Measurements from ENCODE around the gene DRD2. TPM values are rescaled to one million over a fixed set of nuclear protein-coding genes. Genes with fewer than 3 reads are reported as not detected.

Gene DRD2
- total and polyA plus RNA-seq, 2 donors (not counting 3 experiments of a cell fraction or from before 2014, with no cell fraction given): not detected

GRCh38 chr11:113372309-113372708 is 102.9 kb downstream of the DRD2 start:
- DNase-seq (ENCODE audit: low read depth, low spot score) (peak; percentile 5), FAIRE-seq (no peak)
- Histone ChIP-seq H3K4me3 (replicated peaks in 1 of 3; ENCODE audit: insufficient read depth in 1 of 3, low read depth in 1 of 3, low read length in 3 of 3) (no peak overlapping the region), H3K4me2 (ENCODE audit: insufficient read depth, low read length) (no peak overlapping the region), H3K79me2 (ENCODE audit: control insufficient read depth, insufficient read depth, low read length) (no peaks in the 10 kb centered on the region), H3K27ac (ENCODE audit: insufficient read depth, low read depth, low read length) (no peak overlapping the region), H2AFZ (ENCODE audit: low read depth, low read length) (no peak overlapping the region), H3K36me3 (ENCODE audit: control insufficient read depth in 2 of 2, extremely low read depth in 1 of 2, insufficient read depth in 2 of 2, low read length in 2 of 2) (no peaks in the 10 kb centered on the region), H3K9ac (replicated peaks; ENCODE audit: extremely low read depth, insufficient read depth, low read length) (no peak overlapping the region), H3K9me3 (replicated peaks; ENCODE audit: control insufficient read depth, insufficient read depth, low read length) (no peaks in the 10 kb centered on the region), H4K20me1 (replicated peaks; ENCODE audit: control insufficient read depth, extremely low read depth, insufficient read depth, low read length) (no peaks in the 10 kb centered on the region), H3K4me1 (ENCODE audit: control insufficient read depth, extremely low read depth, insufficient read depth, low read length) (no peaks in the 10 kb centered on the region), H3K27me3 (ENCODE audit: control insufficient read depth in 2 of 2, insufficient read depth in 2 of 2, low read length in 2 of 2) (peaks cover 0 to under 1% of the 10 kb centered on the region in 2 experiments), H3K9me1 (replicated peaks; ENCODE audit: control insufficient read depth, extremely low read depth, insufficient read depth, low read length) (no peaks in the 10 kb centered on the region)
- ChIA-PET POLR2A (no interaction called here), CTCF (interaction anchor here (0.8 to 1.1 kb wide), 4 partner anchors 18 to 160 kb away, joined by 3 to 5 read pairs (median 4); no protein-coding TSS in a partner anchor)
- dilution Hi-C loops (cut with MboI; ENCODE audit: extremely low pct_ligation_motif_present, low sequenced_read_pairs): no loop called here
- no TSS peak for BruUV-seq (replicated peaks)
- TF ChIP-seq, protein P1, sequence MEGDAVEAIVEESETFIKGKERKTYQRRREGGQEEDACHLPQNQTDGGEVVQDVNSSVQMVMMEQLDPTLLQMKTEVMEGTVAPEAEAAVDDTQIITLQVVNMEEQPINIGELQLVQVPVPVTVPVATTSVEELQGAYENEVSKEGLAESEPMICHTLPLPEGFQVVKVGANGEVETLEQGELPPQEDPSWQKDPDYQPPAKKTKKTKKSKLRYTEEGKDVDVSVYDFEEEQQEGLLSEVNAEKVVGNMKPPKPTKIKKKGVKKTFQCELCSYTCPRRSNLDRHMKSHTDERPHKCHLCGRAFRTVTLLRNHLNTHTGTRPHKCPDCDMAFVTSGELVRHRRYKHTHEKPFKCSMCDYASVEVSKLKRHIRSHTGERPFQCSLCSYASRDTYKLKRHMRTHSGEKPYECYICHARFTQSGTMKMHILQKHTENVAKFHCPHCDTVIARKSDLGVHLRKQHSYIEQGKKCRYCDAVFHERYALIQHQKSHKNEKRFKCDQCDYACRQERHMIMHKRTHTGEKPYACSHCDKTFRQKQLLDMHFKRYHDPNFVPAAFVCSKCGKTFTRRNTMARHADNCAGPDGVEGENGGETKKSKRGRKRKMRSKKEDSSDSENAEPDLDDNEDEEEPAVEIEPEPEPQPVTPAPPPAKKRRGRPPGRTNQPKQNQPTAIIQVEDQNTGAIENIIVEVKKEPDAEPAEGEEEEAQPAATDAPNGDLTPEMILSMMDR (IDR thresholded peaks at IDR 0.05; ENCODE audit: extremely low read depth in 1 of 2, insufficient read depth in 1 of 2, low read depth in 1 of 2, low read length in 2 of 2): peak in 1 of 2 donors; percentile 16
- TF ChIP-seq EZH2 (IDR thresholded peaks at IDR 0.05; ENCODE audit: borderline replicate concordance, low read depth, low read length, severe bottlenecking): no peak
- intact Hi-C loops (cut with micrococcal nuclease): loop anchor here (5.0 kb wide), 1 partner anchor 160 kb away; no protein-coding TSS in a partner anchor

DNA sequence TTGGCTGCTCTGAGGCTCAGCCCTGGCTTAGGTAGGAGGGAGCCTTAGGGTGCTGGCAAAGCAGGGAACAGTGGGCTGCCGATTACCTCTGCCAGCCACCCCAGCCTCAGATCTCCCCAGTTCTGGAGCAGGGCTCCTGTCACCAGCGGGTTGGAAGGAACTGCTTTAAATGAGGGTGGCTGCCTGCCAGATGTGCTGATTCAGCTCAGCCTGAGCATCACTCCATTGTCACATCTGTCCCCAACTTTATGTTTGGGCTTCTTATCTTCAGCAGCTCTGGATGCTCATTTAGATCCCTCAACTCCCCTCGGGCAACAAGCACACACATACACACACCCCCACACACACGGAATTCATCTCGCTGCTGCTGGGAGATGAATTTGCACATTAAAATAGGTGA is 104.6 kb downstream of the DRD2 start:
- Histone ChIP-seq H3K4me3 (replicated peaks in 1 of 3; ENCODE audit: insufficient read depth in 1 of 3, low read depth in 1 of 3, low read length in 3 of 3) (no peak overlapping the region), H3K9ac (replicated peaks; ENCODE audit: extremely low read depth, insufficient read depth, low read length) (no peak overlapping the region), H3K9me3 (replicated peaks; ENCODE audit: control insufficient read depth, insufficient read depth, low read length) (no peaks in the 10 kb centered on the region), H2AFZ (ENCODE audit: low read depth, low read length) (no peak overlapping the region), H3K4me1 (ENCODE audit: control insufficient read depth, extremely low read depth, insufficient read depth, low read length) (no peaks in the 10 kb centered on the region), H3K27ac (ENCODE audit: insufficient read depth, low read depth, low read length) (no peak overlapping the region), H3K4me2 (ENCODE audit: insufficient read depth, low read length) (no peak overlapping the region), H3K27me3 (ENCODE audit: control insufficient read depth in 2 of 2, insufficient read depth in 2 of 2, low read length in 2 of 2) (no peaks in the 10 kb centered on the region), H3K79me2 (ENCODE audit: control insufficient read depth, insufficient read depth, low read length) (no peaks in the 10 kb centered on the region), H3K36me3 (ENCODE audit: control insufficient read depth in 2 of 2, extremely low read depth in 1 of 2, insufficient read depth in 2 of 2, low read length in 2 of 2) (no peaks in the 10 kb centered on the region), H4K20me1 (replicated peaks; ENCODE audit: control insufficient read depth, extremely low read depth, insufficient read depth, low read length) (no peaks in the 10 kb centered on the region), H3K9me1 (replicated peaks; ENCODE audit: control insufficient read depth, extremely low read depth, insufficient read depth, low read length) (no peaks in the 10 kb centered on the region)
- CTCF ChIA-PET: no interaction called here
- dilution Hi-C loops (cut with MboI; ENCODE audit: extremely low pct_ligation_motif_present, low sequenced_read_pairs) (no loop called here), intact Hi-C loops (cut with micrococcal nuclease) (loop anchor here (5.0 kb wide), 1 partner anchor 162 kb away; no protein-coding TSS in a partner anchor)
- POLR2A ChIA-PET: no interaction called here
- TF ChIP-seq, protein P1 (IDR thresholded peaks at IDR 0.05; ENCODE audit: extremely low read depth in 1 of 2, insufficient read depth in 1 of 2, low read depth in 1 of 2, low read length in 2 of 2): no peak
- TF ChIP-seq GATA2 (IDR thresholded peaks at IDR 0.05; ENCODE audit: insufficient read depth, insufficient read length, low read depth, low read length): no peak
- no peak for TF ChIP-seq FOS (IDR thresholded peaks at IDR 0.05; ENCODE audit: borderline replicate concordance, insufficient read depth, low read length)
- TF ChIP-seq, protein P2, sequence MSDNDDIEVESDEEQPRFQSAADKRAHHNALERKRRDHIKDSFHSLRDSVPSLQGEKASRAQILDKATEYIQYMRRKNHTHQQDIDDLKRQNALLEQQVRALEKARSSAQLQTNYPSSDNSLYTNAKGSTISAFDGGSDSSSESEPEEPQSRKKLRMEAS (IDR thresholded peaks at IDR 0.05; ENCODE audit: insufficient read depth, insufficient read length): no peak
- TF ChIP-seq EZH2 (IDR thresholded peaks at IDR 0.05; ENCODE audit: borderline replicate concordance, low read depth, low read length, severe bottlenecking): no peak
- no peak for TF ChIP-seq POLR2A (IDR thresholded peaks at IDR 0.05; ENCODE audit: low read depth, low read length)
- no peak for TF ChIP-seq MYC (IDR thresholded peaks at IDR 0.05; ENCODE audit: low read depth, low read length)
- no peak for TF ChIP-seq JUN (IDR thresholded peaks at IDR 0.05; ENCODE audit: borderline replicate concordance, insufficient read depth, insufficient read length, low read depth)
- TF ChIP-seq POLR2AphosphoS5 (IDR thresholded peaks at IDR 0.05; ENCODE audit: insufficient read depth, low read depth, low read length): no peak
- DNase-seq (ENCODE audit: low read depth, low spot score) (no peak), FAIRE-seq (no peak)
- no TSS peak for BruUV-seq (replicated peaks)

All from endothelial cell of umbilical vein (primary cell).